ENCODE results near the gene AGGF1.

DNA sequence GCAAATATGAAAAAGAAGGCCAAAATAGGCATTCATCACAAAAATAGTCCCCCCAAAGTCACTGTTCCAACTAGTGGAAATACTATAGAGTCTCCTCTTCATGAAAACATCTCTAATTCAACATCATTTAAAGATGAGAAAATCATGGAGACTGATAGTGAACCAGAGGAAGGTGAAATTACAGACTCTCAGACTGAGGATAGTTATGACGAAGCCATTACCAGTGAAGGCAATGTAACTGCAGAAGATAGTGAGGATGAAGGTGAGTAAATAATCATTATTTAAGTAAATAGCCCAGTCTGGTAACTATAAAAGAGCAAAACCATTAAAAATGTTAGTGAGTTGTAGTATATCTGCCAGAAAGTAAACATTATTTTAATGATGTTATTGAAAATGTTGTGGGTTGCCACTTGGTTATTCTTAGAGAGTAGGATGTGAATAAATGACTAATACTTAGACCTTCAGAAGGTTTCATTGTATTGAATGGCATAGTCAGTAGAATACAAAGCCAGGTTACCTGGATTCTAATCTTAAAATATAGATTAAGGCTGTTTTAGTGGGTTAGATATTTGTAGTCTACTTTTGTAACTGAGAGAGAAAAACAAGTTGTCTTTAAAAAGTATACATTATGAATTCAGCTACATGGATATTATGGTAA is 16.3 kb downstream of the AGGF1 start:
- no peak for TF ChIP-seq EZH2 (IDR thresholded peaks at IDR 0.05; ENCODE audit: borderline replicate concordance, low read length)
- TF ChIP-seq, protein P1, sequence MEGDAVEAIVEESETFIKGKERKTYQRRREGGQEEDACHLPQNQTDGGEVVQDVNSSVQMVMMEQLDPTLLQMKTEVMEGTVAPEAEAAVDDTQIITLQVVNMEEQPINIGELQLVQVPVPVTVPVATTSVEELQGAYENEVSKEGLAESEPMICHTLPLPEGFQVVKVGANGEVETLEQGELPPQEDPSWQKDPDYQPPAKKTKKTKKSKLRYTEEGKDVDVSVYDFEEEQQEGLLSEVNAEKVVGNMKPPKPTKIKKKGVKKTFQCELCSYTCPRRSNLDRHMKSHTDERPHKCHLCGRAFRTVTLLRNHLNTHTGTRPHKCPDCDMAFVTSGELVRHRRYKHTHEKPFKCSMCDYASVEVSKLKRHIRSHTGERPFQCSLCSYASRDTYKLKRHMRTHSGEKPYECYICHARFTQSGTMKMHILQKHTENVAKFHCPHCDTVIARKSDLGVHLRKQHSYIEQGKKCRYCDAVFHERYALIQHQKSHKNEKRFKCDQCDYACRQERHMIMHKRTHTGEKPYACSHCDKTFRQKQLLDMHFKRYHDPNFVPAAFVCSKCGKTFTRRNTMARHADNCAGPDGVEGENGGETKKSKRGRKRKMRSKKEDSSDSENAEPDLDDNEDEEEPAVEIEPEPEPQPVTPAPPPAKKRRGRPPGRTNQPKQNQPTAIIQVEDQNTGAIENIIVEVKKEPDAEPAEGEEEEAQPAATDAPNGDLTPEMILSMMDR (conservative IDR thresholded peaks at IDR 0.05 in 1 of 2, IDR thresholded peaks at IDR 0.05 in 1 of 2; ENCODE audit: extremely low read depth in 1 of 2, insufficient read depth in 1 of 2, low read depth in 1 of 2, low read length in 2 of 2), result no peak

Measured in mammary epithelial cell (primary cell).